GM12875 (cell line): ENCODE results near the gene SNRNP40.

ENCODE experiments used
- H3K4me3 ChIP-seq: one replicate; pipeline ENCODE4 v1.5.1; 2011; ENCODE audit warnings: low read depth, low read length, control low read depth
- TF ChIP-seq, protein P1 (sequence below): IDR thresholded peaks from 2 replicates; pipeline ENCODE4 v1.5.1; 2011; ENCODE audit warnings: low read depth, mild to moderate bottlenecking, control low read depth, inconsistent platforms, low read length, moderate library complexity, borderline replicate concordance; ENCODE audit not compliant: insufficient read depth

Gene SNRNP40

GRCh38 chr1:31261916-31262315 is 34.7 kb downstream of the SNRNP40 start:
- TF ChIP-seq, protein P1, sequence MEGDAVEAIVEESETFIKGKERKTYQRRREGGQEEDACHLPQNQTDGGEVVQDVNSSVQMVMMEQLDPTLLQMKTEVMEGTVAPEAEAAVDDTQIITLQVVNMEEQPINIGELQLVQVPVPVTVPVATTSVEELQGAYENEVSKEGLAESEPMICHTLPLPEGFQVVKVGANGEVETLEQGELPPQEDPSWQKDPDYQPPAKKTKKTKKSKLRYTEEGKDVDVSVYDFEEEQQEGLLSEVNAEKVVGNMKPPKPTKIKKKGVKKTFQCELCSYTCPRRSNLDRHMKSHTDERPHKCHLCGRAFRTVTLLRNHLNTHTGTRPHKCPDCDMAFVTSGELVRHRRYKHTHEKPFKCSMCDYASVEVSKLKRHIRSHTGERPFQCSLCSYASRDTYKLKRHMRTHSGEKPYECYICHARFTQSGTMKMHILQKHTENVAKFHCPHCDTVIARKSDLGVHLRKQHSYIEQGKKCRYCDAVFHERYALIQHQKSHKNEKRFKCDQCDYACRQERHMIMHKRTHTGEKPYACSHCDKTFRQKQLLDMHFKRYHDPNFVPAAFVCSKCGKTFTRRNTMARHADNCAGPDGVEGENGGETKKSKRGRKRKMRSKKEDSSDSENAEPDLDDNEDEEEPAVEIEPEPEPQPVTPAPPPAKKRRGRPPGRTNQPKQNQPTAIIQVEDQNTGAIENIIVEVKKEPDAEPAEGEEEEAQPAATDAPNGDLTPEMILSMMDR = no peak
- H3K4me3 ChIP-seq = no peak overlapping the region

- no peak overlapping the region for H3K4me3 ChIP-seq
- TF ChIP-seq, protein P1 = no peak
Measured at GRCh38 chr1:31259746-31260145, 36.8 kb downstream of the SNRNP40 start.

DNA sequence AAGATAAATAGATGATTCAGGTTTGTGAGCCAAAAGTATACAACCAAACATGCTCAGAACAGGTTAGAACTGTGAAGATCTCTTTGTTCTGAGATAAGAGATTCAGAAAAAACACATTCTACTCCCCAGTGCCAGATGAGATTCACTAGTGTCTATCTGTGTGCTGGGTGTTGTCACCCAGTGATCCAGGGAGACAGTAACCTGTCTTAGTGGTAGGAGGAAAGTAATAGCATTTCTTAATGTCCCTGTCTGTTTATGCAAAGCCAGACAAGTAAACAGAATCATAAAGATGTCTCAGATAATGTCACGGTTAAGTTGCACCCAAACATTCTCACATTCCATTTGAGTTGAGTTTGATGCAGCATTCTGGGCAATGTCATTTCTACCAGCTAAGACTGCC is 38.0 kb downstream of the SNRNP40 start:
- H3K4me3 ChIP-seq = no peak overlapping the region
- TF ChIP-seq, protein P1 = no peak

GRCh38 chr1:31257213-31257612 is 39.4 kb downstream of the SNRNP40 start:
- TF ChIP-seq, protein P1 = no peak
- H3K4me3 ChIP-seq = no peak overlapping the region

DNA sequence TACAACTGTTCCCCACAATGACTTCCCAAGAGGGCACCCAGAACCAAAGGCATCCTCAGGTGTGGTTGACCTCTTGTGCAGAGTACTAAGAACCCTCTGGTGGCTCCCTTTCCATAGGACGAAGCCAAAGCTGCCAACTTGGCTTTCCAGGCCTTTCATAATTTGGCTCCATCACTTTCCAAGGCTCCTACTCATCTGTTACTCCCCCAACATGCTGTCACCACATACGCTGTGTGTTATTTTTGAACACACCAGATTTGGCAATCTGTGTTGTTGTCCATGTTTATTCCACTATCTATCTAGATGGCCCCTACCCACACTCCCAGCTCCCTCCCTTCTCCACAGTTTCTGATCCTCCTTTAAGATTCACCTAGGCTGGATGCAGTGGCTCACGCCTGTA is 46.7 kb downstream of the SNRNP40 start:
- TF ChIP-seq, protein P1 = no peak
- H3K4me3 ChIP-seq = no peak overlapping the region

GRCh38 chr1:31248276-31248675 is 48.3 kb downstream of the SNRNP40 start:
- no peak overlapping the region for H3K4me3 ChIP-seq

GRCh38 chr1:31244326-31244725 is 52.3 kb downstream of the SNRNP40 start:
- TF ChIP-seq, protein P1 = no peak
- no peak overlapping the region for H3K4me3 ChIP-seq

More at GRCh38 chr1:31248276-31248675, 48.3 kb downstream of the SNRNP40 start:
- TF ChIP-seq, protein P1 = no peak
